MM.1S (cell line): ENCODE results near the gene C12orf42.
A peak's percentile ranks its signal among the peaks of the same experiment; 100 is the strongest.
"Not testable (repeated sequence)": the region's sequence is repeated elsewhere in the genome, so short reads cannot be mapped to it uniquely, and the experiment has no call there.

Experiments used
- DNase-seq: peaks from one replicate; pipeline ENCODE4 v3.0.0-alpha.2; 2015
- H2AFZ ChIP-seq: fragments of 300-600 bp; sonication (generic); 2 replicates; pipeline ENCODE4 v1.6.0; 2016; ENCODE audit warnings: antibody characterized with exemption, low read length
- H3F3A ChIP-seq: fragments of 300-600 bp; sonication (generic); 2 replicates; pipeline ENCODE4 v1.6.1; 2016; ENCODE audit warnings: mild to moderate bottlenecking, antibody characterized with exemption, low read length, moderate library complexity, mixed read lengths; ENCODE audit not compliant: insufficient read depth
- H3K27ac ChIP-seq: fragments of 300-600 bp; sonication (generic); 2 replicates; pipeline ENCODE4 v1.5.1; 2016; ENCODE audit warnings: mild to moderate bottlenecking, low read length
- H3K27me3 ChIP-seq: fragments of 300-600 bp; sonication (generic); replicated peaks from 2 replicates; pipeline ENCODE4 v1.6.0; 2016; ENCODE audit warnings: low read length; ENCODE audit not compliant: insufficient read depth
- H3K36me3 ChIP-seq: fragments of 300-600 bp; sonication (generic); replicated peaks from 2 replicates; pipeline ENCODE4 v1.6.1; 2016; ENCODE audit warnings: mild to moderate bottlenecking, low read length, mixed read lengths; ENCODE audit not compliant: insufficient read depth
- H3K4me1 ChIP-seq: fragments of 300-600 bp; sonication (generic); 2 replicates; pipeline ENCODE4 v1.6.1; 2016; ENCODE audit warnings: low read length, mixed read lengths
- H3K4me2 ChIP-seq: fragments of 300-600 bp; sonication (generic); 2 replicates; pipeline ENCODE4 v1.6.0; 2016; ENCODE audit warnings: low read depth, low read length
- H3K4me3 ChIP-seq: fragments of 300-600 bp; sonication (generic); 2 replicates; pipeline ENCODE4 v1.5.1; 2016; ENCODE audit warnings: low read length, mixed read lengths
- H3K79me2 ChIP-seq: fragments of 300-600 bp; sonication (generic); 2 replicates; pipeline ENCODE4 v1.6.1; 2016; ENCODE audit warnings: mixed run types, low read length, mixed read lengths
- H3K9ac ChIP-seq: fragments of 300-600 bp; sonication (generic); 2 replicates; pipeline ENCODE4 v1.6.1; 2016; ENCODE audit warnings: low read length, mixed read lengths
- H3K9me2 ChIP-seq: fragments of 300-600 bp; sonication (generic); replicated peaks from 2 replicates; pipeline ENCODE4 v1.6.1; 2016; ENCODE audit warnings: mild to moderate bottlenecking, low read length, mixed read lengths; ENCODE audit not compliant: insufficient read depth
- H3K9me3 ChIP-seq: fragments of 300-600 bp; sonication (generic); replicated peaks from 2 replicates; pipeline ENCODE4 v1.6.1; 2016; ENCODE audit warnings: mild to moderate bottlenecking, low read length, mixed read lengths; ENCODE audit not compliant: insufficient read depth
- H4K20me1 ChIP-seq: fragments of 300-600 bp; sonication (generic); 2 replicates; pipeline ENCODE4 v1.6.1; 2016; ENCODE audit warnings: mild to moderate bottlenecking, low read length, moderate library complexity, mixed read lengths; ENCODE audit not compliant: insufficient read depth
- CTCF ChIP-seq: fragments of 300-600 bp; sonication (generic); IDR thresholded peaks from 2 replicates; pipeline ENCODE4 v1.5.1; 2016; ENCODE audit warnings: antibody characterized with exemption, low read length, mixed read lengths
- EZH2 ChIP-seq: fragments of 300-600 bp; sonication (generic); optimal IDR thresholded peaks from 2 replicates; pipeline ENCODE3; 2017; ENCODE audit warnings: low read depth, mild to moderate bottlenecking, antibody characterized with exemption, low read length, mixed read lengths
- EZH2phosphoT487 ChIP-seq: fragments of 300-600 bp; sonication (generic); IDR thresholded peaks from 2 replicates; pipeline ENCODE4 v1.6.1; 2018; ENCODE audit warnings: antibody characterized with exemption, low read length

The C12orf42 gene

GRCh38 chr12:103442182-103442555 lies 53.6 kb downstream of the C12orf42 start:
- Histone ChIP-seq H3K9me3 (no peaks in the 10 kb centered on the region; the same call in 1 of the 2 replicates), H3K79me2 (no peaks in the 10 kb centered on the region), H3K9ac (no peak overlapping the region), H3K27ac (peak overlapping the region; percentile 67; the same call in 1 of the 2 replicates), H3K27me3 (no peaks in the 10 kb centered on the region), H3K36me3 (no peaks in the 10 kb centered on the region), H3K4me1 (peaks cover 18% of the 10 kb centered on the region), H3K4me3 (no peak overlapping the region), H3F3A (peaks cover 18% of the 10 kb centered on the region), H3K9me2 (no peaks in the 10 kb centered on the region), H2AFZ (no peak overlapping the region), H4K20me1 (no peaks in the 10 kb centered on the region), H3K4me2 (peak overlapping the region; percentile 14; the same call in 1 of the 2 replicates)
- no peak for TF ChIP-seq EZH2
- no peak for TF ChIP-seq EZH2phosphoT487
- no peak for TF ChIP-seq CTCF
- no peak for DNase-seq

DNA sequence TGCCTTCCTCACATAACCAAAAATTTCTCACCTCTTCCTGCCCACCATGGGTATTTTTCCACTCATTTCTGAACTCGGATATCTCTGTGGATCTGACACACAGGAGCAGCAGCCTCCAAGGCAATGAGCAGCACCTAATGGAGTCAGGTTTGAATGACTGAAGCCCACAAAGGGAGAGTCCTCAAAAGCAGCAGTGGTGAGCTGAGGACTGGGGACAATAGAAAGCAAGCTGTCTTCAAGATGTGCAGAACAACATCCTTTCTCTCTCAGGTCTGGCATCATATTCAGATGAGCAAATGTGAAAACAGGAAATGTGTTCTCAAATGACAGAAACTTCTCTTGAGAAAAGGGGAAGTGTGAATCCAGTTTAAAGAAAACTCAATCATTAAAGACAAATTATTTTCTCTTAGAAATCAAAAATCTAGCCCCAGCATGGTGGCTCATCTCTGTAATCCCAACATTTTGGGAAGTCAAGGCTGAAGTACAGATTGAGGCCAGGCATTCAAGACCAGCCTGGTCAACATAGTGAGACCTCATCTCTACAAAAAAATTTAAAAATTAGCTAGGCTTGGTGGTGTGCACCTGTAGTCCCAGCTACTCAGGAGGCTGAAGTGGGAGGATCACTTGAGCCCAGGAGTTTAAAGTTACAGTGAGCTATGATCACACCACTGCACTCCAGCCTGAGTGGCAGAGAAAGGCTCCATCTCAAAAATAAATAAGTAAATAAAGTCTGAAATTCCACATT lies 54.2 kb downstream of the C12orf42 start:
- H3K27ac ChIP-seq, result peak overlapping the region; percentile 67; the same call in 1 of the 2 replicates
- H2AFZ ChIP-seq, result 0 out of 2 replicates have a peak overlapping the region, but pooled peaks have one; percentile 13
- H3K9me3 ChIP-seq, result no peaks in the 10 kb centered on the region; the same call in 1 of the 2 replicates
- peak; percentile 86 for DNase-seq
- H3K79me2 ChIP-seq, result no peaks in the 10 kb centered on the region
- no peaks in the 10 kb centered on the region for H4K20me1 ChIP-seq
- H3K36me3 ChIP-seq, result no peaks in the 10 kb centered on the region
- no peaks in the 10 kb centered on the region for H3K27me3 ChIP-seq
- H3F3A ChIP-seq, result peaks cover 18% of the 10 kb centered on the region
- peak overlapping the region; percentile 35 for H3K4me3 ChIP-seq
- peak overlapping the region; percentile 56 for H3K4me2 ChIP-seq
- H3K4me1 ChIP-seq, result peaks cover 18% of the 10 kb centered on the region
- no peaks in the 10 kb centered on the region for H3K9me2 ChIP-seq
- TF ChIP-seq EZH2phosphoT487 (no peak), EZH2 (no peak), CTCF (no peak)
- H3K9ac ChIP-seq, result peak overlapping the region; percentile 19; the same call in 1 of the 2 replicates

GRCh38 chr12:103434165-103435105 lies 61.3 kb downstream of the C12orf42 start:
- peak overlapping the region; percentile 4; the same call in 1 of the 2 replicates for H3K4me2 ChIP-seq
- not testable (repeated sequence) for H3K9me3 ChIP-seq, H3K4me3 ChIP-seq, H3K27me3 ChIP-seq, H3K36me3 ChIP-seq, H3K9ac ChIP-seq, H3K79me2 ChIP-seq, H2AFZ ChIP-seq, H3K4me1 ChIP-seq, H3K9me2 ChIP-seq, H3F3A ChIP-seq, H3K27ac ChIP-seq, H4K20me1 ChIP-seq
- DNase-seq, result peak; percentile 10
